WTC11 (cell line): ENCODE measurements around the gene GNAT3. TPM values are rescaled to one million over a fixed set of nuclear protein-coding genes. Genes with fewer than 3 reads are reported as not detected.

Source experiments
- ATAC-seq: fragments of 200-7000 bp; cut with Tn5 transposase; 2 replicates; pipeline ENCODE4 v1.10.0; 2021; ENCODE audit warnings: mild to moderate bottlenecking, moderate library complexity
- CTCF ChIA-PET: fragments of 300-600 bp; sonication (Branson Sonifier 250); formaldehyde crosslinking; loops from one replicate; lab custom pipeline; 2021; ENCODE audit warnings: antibody characterized with exemption; lab: Charles Lee
- POLR2A ChIA-PET: fragments of 350-600 bp; sonication (Branson Sonifier 250); formaldehyde crosslinking; loops from one replicate; lab custom pipeline; 2021; ENCODE audit warnings: antibody characterized with exemption; lab: Charles Lee
- DNase-seq: peaks from one replicate; pipeline ENCODE4 v3.0.0; 2021; ENCODE audit warnings: low spot score
- H3K27ac Mint-ChIP-seq: 2 replicates; pipeline ENCODE4 v1.8.0; 2021; ENCODE audit warnings: mixed read lengths
- H3K27me3 Mint-ChIP-seq: 2 replicates; pipeline ENCODE4 v1.8.0; 2021; ENCODE audit warnings: low read depth, mild to moderate bottlenecking, moderate library complexity, mixed read lengths
- H3K36me3 Mint-ChIP-seq: 2 replicates; pipeline ENCODE4 v1.8.0; 2021; ENCODE audit warnings: mixed read lengths
- H3K4me1 Mint-ChIP-seq: 2 replicates; pipeline ENCODE4 v1.8.0; 2022; ENCODE audit warnings: mixed read lengths
- H3K4me3 Mint-ChIP-seq: 2 replicates; pipeline ENCODE4 v1.8.0; 2021; ENCODE audit warnings: mild to moderate bottlenecking, moderate library complexity, mixed read lengths
- H3K9me3 Mint-ChIP-seq: 2 replicates; pipeline ENCODE4 v1.8.0; 2021; ENCODE audit warnings: mixed read lengths
- ELF4 ChIP-seq: sonication (generic); formaldehyde crosslinking; IDR thresholded peaks from 2 replicates; pipeline ENCODE4 v1.8.1; 2022; ENCODE audit warnings: low read depth, mild to moderate bottlenecking, moderate library complexity, missing genetic modification reagents
- ESRRA ChIP-seq: sonication (generic); formaldehyde crosslinking; IDR thresholded peaks from 2 replicates; pipeline ENCODE4 v1.8.1; 2022; ENCODE audit warnings: mild to moderate bottlenecking, missing genetic modification reagents, borderline replicate concordance
- JAZF1 ChIP-seq: fragments of 250-450 bp; sonication (Bioruptor Pico); IDR thresholded peaks from 2 replicates; pipeline ENCODE4 v1.9.0; 2021; ENCODE audit warnings: moderate library complexity, mild to moderate bottlenecking, inconsistent platforms
- JUN ChIP-seq: sonication (generic); formaldehyde crosslinking; IDR thresholded peaks from 2 replicates; pipeline ENCODE4 v1.8.0; 2023; ENCODE audit warnings: mild to moderate bottlenecking, missing genetic modification reagents
- SMAD3 ChIP-seq: sonication (generic); formaldehyde crosslinking; IDR thresholded peaks from 2 replicates; pipeline ENCODE4 v1.8.0; 2022; ENCODE audit warnings: missing genetic modification reagents, mild to moderate bottlenecking, borderline replicate concordance
- SOX15 ChIP-seq: fragments of 250-450 bp; sonication (Bioruptor Pico); IDR thresholded peaks from 2 replicates; pipeline ENCODE4 v1.9.0; 2021; ENCODE audit warnings: mild to moderate bottlenecking
- TCF7 ChIP-seq: sonication (generic); formaldehyde crosslinking; IDR thresholded peaks from 2 replicates; pipeline ENCODE4 v1.8.0; 2022; ENCODE audit warnings: mild to moderate bottlenecking, low read depth, missing genetic modification reagents, moderate library complexity
- ZNF396 ChIP-seq: fragments of 250-450 bp; sonication (Bioruptor Pico); IDR thresholded peaks from 2 replicates; pipeline ENCODE4 v1.8.0; 2021; ENCODE audit warnings: mild to moderate bottlenecking, moderate library complexity, borderline replicate concordance
- total RNA-seq: library from RNA; stranded (reverse); gene quantifications from 3 replicates; pipeline ENCODE4 v1.2.3, GENCODE V29; 2021
- TF ChIP-seq, protein P1 (sequence below): sonication (generic); formaldehyde crosslinking; IDR thresholded peaks from 2 replicates; pipeline ENCODE4 v1.8.1; 2023; ENCODE audit warnings: mild to moderate bottlenecking, missing genetic modification reagents, moderate library complexity
- TF ChIP-seq, protein P2 (sequence below): sonication (generic); formaldehyde crosslinking; IDR thresholded peaks from 2 replicates; pipeline ENCODE4 v1.8.0; 2022; ENCODE audit warnings: mild to moderate bottlenecking, missing genetic modification reagents
- TF ChIP-seq, protein P3 (sequence below): sonication (generic); formaldehyde crosslinking; IDR thresholded peaks from 2 replicates; pipeline ENCODE4 v1.8.0; 2023; ENCODE audit warnings: mild to moderate bottlenecking, missing genetic modification reagents
- TF ChIP-seq, protein P4 (sequence below): sonication (generic); formaldehyde crosslinking; IDR thresholded peaks from 2 replicates; pipeline ENCODE4 v1.8.0; 2022; ENCODE audit warnings: missing genetic modification reagents
- TF ChIP-seq, protein P5 (sequence below): sonication (generic); formaldehyde crosslinking; IDR thresholded peaks from 2 replicates; pipeline ENCODE4 v1.8.1; 2022; ENCODE audit warnings: mild to moderate bottlenecking, moderate library complexity, missing genetic modification reagents
- TF ChIP-seq, protein P6 (sequence below): fragments of 250-450 bp; sonication (Bioruptor Pico); conservative IDR thresholded peaks from 2 replicates; pipeline ENCODE4 v1.9.0; 2021; ENCODE audit warnings: mild to moderate bottlenecking

GNAT3 gene
- total RNA-seq, 1 experiment from 2014 or later, result not detected

DNA sequence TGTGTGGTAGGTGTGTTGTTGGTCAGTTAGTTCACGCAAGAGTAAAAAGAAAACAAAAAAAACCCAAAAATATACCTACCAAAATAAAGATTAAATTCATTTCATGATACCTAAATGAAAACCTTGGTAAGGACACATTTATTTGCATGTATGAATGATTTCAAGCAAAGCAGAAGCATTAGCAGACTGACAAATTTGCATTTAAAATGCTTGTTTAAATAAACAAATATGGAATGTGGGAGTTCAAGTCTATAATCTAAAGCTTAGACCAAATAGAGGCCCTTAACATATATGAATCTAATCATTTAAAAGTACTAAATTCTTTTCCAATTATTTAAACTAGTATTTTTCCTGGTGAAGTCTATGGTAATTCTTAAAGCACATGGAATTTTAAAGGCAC lies 35.8 kb downstream of the GNAT3 start:
- no peaks in the 10 kb centered on the region for H3K36me3 Mint-ChIP-seq
- no peak for DNase-seq
- ATAC-seq, result no peak
- TF ChIP-seq, protein P1, sequence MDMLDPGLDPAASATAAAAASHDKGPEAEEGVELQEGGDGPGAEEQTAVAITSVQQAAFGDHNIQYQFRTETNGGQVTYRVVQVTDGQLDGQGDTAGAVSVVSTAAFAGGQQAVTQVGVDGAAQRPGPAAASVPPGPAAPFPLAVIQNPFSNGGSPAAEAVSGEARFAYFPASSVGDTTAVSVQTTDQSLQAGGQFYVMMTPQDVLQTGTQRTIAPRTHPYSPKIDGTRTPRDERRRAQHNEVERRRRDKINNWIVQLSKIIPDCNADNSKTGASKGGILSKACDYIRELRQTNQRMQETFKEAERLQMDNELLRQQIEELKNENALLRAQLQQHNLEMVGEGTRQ, result no peak
- no peak for TF ChIP-seq TCF7 (CRISPR knock-in tag)
- TF ChIP-seq, protein P2, sequence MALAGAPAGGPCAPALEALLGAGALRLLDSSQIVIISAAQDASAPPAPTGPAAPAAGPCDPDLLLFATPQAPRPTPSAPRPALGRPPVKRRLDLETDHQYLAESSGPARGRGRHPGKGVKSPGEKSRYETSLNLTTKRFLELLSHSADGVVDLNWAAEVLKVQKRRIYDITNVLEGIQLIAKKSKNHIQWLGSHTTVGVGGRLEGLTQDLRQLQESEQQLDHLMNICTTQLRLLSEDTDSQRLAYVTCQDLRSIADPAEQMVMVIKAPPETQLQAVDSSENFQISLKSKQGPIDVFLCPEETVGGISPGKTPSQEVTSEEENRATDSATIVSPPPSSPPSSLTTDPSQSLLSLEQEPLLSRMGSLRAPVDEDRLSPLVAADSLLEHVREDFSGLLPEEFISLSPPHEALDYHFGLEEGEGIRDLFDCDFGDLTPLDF, result no peak
- no peak for TF ChIP-seq ESRRA (CRISPR knock-in tag)
- no peaks in the 10 kb centered on the region for H3K27me3 Mint-ChIP-seq
- POLR2A ChIA-PET, result no interaction called here
- H3K27ac Mint-ChIP-seq, result no peak overlapping the region
- CTCF ChIA-PET, result no interaction called here
- no peak overlapping the region for H3K4me3 Mint-ChIP-seq
- peaks cover 10% of the 10 kb centered on the region for H3K9me3 Mint-ChIP-seq
- peaks cover 45% of the 10 kb centered on the region for H3K4me1 Mint-ChIP-seq

DNA sequence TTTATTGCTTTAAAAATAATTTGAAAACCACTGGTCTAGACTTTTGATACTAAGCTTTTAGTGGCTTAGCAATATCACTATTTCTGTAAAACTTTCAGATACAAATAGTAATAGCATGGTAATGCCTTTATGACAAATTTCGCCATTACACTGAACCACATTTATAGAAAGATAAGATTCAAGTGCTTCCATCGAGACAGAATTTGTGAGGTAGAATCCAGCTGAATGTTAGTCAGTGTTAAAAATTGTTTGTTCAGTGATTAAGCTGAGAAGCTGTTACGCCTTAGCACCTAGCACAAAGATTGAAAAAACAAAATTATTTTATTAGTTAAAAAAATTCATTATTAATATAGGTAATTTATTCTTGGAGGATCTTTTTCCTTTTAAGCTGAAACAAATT lies 36.5 kb downstream of the GNAT3 start:
- POLR2A ChIA-PET, result interaction anchor here (0.7 kb wide), 1 partner anchor 269 kb away, joined by 4 read pairs; no protein-coding TSS in a partner anchor

More for the DNA sequence above, 36.5 kb downstream of the GNAT3 start:
- no peak for ATAC-seq
- Mint-ChIP-seq H3K27me3 (no peaks in the 10 kb centered on the region), H3K27ac (no peak overlapping the region), H3K4me1 (peaks cover 39% of the 10 kb centered on the region), H3K9me3 (peaks cover 4% of the 10 kb centered on the region), H3K36me3 (no peaks in the 10 kb centered on the region), H3K4me3 (no peak overlapping the region)
- no peak for TF ChIP-seq ELF4 (CRISPR knock-in tag)
- TF ChIP-seq, protein P3, sequence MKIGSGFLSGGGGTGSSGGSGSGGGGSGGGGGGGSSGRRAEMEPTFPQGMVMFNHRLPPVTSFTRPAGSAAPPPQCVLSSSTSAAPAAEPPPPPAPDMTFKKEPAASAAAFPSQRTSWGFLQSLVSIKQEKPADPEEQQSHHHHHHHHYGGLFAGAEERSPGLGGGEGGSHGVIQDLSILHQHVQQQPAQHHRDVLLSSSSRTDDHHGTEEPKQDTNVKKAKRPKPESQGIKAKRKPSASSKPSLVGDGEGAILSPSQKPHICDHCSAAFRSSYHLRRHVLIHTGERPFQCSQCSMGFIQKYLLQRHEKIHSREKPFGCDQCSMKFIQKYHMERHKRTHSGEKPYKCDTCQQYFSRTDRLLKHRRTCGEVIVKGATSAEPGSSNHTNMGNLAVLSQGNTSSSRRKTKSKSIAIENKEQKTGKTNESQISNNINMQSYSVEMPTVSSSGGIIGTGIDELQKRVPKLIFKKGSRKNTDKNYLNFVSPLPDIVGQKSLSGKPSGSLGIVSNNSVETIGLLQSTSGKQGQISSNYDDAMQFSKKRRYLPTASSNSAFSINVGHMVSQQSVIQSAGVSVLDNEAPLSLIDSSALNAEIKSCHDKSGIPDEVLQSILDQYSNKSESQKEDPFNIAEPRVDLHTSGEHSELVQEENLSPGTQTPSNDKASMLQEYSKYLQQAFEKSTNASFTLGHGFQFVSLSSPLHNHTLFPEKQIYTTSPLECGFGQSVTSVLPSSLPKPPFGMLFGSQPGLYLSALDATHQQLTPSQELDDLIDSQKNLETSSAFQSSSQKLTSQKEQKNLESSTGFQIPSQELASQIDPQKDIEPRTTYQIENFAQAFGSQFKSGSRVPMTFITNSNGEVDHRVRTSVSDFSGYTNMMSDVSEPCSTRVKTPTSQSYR (CRISPR knock-in tag), result no peak
- TF ChIP-seq SMAD3 (CRISPR knock-in tag), result no peak
- TF ChIP-seq, protein P4, sequence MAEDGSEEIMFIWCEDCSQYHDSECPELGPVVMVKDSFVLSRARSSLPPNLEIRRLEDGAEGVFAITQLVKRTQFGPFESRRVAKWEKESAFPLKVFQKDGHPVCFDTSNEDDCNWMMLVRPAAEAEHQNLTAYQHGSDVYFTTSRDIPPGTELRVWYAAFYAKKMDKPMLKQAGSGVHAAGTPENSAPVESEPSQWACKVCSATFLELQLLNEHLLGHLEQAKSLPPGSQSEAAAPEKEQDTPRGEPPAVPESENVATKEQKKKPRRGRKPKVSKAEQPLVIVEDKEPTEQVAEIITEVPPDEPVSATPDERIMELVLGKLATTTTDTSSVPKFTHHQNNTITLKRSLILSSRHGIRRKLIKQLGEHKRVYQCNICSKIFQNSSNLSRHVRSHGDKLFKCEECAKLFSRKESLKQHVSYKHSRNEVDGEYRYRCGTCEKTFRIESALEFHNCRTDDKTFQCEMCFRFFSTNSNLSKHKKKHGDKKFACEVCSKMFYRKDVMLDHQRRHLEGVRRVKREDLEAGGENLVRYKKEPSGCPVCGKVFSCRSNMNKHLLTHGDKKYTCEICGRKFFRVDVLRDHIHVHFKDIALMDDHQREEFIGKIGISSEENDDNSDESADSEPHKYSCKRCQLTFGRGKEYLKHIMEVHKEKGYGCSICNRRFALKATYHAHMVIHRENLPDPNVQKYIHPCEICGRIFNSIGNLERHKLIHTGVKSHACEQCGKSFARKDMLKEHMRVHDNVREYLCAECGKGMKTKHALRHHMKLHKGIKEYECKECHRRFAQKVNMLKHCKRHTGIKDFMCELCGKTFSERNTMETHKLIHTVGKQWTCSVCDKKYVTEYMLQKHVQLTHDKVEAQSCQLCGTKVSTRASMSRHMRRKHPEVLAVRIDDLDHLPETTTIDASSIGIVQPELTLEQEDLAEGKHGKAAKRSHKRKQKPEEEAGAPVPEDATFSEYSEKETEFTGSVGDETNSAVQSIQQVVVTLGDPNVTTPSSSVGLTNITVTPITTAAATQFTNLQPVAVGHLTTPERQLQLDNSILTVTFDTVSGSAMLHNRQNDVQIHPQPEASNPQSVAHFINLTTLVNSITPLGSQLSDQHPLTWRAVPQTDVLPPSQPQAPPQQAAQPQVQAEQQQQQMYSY (CRISPR knock-in tag), result no peak
- TF ChIP-seq SOX15 (CRISPR knock-in tag), result no peak
- no peak for TF ChIP-seq JAZF1
- TF ChIP-seq, protein P5, sequence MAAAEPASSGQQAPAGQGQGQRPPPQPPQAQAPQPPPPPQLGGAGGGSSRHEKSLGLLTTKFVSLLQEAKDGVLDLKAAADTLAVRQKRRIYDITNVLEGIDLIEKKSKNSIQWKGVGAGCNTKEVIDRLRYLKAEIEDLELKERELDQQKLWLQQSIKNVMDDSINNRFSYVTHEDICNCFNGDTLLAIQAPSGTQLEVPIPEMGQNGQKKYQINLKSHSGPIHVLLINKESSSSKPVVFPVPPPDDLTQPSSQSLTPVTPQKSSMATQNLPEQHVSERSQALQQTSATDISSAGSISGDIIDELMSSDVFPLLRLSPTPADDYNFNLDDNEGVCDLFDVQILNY (CRISPR knock-in tag), result no peak
- no peak for TF ChIP-seq ZNF396 (CRISPR knock-in tag)
- TF ChIP-seq, protein P6, sequence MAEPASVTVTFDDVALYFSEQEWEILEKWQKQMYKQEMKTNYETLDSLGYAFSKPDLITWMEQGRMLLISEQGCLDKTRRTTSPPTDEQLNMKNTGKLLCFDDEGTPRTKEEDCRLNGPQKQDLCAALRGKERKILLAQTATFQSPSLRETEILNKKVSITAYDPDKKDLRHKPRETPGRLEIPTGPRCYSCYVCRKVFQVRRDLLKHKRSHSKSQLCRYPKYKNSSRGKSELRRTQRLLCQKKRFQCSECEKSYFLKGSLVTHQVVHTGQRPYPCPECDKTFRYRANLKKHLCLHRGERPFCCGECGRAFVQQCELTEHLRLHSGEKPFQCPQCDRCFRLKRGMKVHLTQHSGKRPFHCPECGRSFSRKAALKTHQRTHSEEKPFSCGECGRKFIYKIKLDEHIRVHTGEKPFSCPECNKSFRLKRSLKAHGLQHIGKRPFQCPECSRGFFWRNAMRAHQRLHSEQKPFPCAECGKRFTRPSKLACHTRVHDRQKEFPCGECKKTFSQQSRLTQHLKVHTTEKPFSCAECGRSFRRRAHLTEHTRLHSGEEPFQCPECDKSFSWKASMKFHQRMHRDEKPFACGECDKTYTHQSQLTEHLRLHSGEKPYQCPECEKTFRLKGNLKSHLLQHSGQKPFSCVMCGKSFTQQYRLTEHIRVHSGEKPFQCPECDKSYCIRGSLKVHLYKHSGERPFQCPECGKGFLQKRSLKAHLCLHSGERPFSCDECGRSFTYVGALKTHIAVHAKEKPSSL (CRISPR knock-in tag), result no peak
- TF ChIP-seq JUN, result no peak
- no peak for DNase-seq
- CTCF ChIA-PET, result no interaction called here
